Tongue (tissue), 2 donors: ENCODE results near the gene HIC1. TPM values are rescaled to one million over a fixed set of nuclear protein-coding genes. Genes with fewer than 3 reads are reported as not detected.
A peak's percentile ranks its signal among the peaks of the same experiment; 100 is the strongest.

Experiments used
- DNase-seq: peaks from one replicate; pipeline ENCODE4 v3.0.0-alpha.2; 2015
- total RNA-seq: library from RNA; depleted of rRNA; stranded (reverse); fragments of >200 nt; gene quantifications from one replicate; pipeline ENCODE4 v1.2.3, GENCODE V29; 2014

HIC1 gene
- total RNA-seq, 1 donor from 2014 or later = 56.1 TPM

DNA sequence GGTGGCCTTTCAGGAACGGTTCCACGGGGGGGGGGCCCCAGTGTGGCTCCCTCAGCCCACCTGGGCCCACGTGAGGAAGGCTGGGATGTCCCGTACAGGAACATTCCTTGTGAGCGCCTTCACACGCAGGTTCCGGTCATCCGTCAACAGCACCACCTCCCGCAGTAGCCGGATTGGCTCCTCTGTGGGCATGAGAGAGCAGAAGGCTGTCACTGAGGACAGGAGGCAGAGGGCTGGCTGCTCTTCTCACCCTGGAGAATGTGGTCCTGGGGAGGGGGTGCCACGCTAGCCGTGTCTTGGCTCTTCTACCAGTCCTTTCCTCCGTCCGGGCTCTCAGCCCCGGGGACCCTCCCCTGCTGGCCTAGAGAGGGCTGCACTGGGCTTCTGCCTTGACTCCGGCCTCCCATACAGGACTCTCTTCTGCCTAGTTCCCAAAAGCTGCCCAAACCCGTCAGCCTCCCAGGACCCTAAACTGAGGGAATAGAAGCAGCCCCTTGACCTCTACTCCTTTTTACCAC is 6.6 kb downstream of the HIC1 start:
- DNase-seq = peak; percentile 3

DNA sequence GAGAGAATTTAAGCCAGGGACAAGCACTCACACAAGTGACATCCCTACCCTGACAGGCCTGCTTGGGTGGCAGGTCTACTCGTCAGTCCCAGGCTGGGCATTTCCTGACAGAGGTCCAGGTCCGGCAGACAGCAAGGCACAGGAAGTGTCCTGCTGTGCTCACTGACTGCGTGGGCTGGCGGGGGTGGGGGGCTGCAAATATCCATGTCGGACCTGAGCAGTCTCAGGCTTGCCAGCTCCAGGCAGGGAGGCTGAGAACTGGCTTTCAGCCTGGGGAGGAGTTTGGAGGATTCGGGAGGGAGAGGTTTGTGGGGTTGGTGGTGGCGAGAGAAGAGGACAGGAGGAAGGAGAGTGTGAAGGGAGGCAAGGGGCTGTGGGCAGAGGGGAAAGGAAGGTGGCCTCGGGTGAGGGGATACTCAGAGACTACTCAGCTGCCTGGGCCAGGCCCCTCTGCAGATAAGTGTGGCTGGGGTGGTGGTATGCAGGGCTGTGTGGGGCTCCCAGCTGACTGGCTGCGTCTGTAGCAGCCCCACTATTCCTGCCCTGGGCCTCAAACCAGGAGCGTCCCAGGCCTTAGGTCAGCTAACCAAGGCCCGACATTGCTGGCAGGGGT is 7.8 kb downstream of the HIC1 start:
- DNase-seq = peak; percentile 53

DNA sequence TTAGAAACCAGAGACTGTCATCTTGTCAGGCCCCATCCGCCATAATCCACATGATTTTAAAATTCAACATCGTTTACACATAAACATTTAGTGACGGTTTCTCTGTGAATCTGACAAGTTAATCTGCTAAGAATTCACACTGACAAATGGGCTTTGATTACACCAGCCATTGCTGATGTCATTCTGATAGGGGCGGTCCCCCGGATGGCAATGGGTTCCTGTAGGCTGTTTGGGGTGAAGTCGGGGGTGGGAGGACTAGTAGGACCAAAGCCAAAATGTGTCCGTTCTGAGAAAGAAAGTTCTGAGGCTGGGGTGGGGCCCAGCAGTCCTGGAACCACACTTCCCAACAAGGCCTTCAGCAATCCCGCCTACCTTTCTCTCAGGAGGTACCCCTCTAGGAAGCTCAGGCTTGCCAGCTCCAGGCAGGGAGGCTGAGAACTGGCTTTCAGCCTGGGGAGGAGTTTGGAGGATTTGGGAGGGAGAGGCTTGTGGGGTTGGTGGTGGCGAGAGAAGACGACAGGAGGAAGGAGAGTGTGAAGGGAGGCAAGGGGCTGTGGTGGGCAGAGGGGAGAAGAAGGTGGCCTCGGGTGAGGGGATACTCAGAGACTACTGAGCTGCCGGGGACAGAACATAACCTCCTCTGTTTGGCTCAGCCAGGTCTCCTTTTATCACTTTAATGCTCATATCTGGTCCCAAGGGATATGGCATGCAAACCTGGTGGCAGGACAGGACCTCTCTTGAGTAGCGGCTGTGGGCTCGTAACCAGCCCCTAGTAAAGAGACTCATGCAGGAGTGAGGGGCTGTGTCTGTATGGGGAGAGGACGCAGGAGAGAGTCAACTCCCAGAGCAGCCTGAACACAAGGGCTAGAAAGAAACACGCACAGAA is 8.6 kb downstream of the HIC1 start:
- DNase-seq = peak; percentile 66

GRCh38 chr17:2064147-2064489 is 9.2 kb downstream of the HIC1 start:
- DNase-seq = peak; percentile 12

GRCh38 chr17:2064520-2064971 is 9.6 kb downstream of the HIC1 start:
- DNase-seq = peak; percentile 10

DNA sequence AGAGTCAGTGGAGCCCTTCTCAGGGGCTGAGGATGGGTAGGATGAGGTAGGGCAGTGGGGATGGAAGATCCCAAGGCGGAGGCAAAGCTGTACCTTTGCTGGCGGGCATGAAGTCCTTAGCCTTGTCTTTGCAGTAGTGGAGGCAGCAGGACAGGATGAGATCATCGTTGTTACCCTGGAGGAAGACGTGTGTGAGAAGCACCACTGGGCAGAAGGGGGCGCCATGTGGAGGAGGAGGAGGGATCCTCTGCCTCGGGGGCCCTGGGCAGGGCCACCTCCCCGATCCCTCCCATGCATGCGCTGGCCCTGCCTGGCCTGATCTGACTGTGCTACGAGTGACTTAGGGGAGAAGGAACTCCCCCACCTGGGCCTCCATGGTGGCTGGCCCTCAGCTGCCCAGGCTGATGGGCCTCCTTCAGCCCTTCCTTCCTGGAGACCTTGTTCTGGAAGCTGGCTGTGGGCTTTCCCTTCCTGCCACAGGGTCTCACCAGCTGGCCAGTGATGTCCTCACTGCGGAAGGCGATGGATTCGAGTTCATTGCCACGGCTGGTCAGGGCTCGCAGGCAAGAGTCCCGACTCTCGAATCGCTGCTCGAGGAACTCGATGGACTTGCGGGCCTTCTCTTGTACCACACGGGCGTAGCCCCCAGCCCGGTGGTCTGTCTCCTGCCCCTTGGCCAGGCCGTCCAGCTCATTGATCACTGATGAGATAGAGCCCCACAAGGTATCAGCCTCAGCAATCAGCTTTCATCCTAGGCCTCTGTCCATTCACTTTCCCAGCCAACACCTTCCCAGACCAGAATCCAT is 10.3 kb downstream of the HIC1 start:
- DNase-seq = peak; percentile 37

GRCh38 chr17:2065949-2066400 is 11.1 kb downstream of the HIC1 start:
- no peak for DNase-seq

DNA sequence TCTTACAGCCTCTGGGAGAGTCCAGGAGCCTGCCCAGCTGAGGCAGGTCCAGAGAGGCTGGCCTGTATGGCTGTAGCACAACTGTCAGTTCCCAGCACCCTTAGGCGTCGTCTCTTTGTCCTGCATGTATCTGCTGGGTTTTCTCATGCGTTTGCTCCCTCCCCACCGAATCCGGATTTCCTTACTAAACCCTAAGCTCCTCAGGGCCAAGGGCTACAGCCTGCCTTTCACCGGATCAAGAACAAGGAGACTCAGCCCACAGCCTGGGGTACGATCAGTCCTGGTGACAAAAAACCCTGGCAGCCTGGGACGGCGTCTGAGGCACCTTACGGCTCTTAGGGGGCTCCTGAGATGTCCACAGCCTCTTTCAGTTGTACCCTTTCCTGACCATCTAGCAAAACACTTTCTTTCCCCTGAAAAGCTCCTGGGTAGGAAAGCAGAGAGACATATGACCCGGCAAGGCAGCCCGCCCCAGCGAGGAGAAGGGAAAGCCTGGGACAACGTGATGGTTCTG is 12.2 kb downstream of the HIC1 start:
- DNase-seq = peak; percentile 4

DNA sequence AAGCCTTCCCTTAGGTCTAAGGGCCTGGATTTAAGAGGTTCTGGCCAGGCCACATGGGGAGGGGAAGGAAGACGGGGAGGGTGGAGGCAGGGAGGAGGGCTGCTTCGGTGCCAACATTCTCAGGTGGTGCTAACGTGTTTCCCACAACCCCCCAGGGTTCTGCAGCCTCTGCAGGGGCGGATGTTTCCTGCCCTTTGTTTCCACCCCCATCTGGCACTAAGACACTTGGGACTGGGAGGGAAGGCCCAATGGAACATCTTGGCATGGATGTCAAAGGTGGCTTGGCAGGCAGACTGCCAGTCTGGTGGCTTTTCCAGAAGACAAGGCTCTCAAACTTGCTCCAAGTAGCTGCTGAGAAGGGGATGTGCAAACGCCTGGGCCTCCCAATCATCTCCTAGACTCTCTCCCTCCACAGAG is 12.7 kb downstream of the HIC1 start:
- peak; percentile 28 for DNase-seq

- no peak for DNase-seq
These were observed 13.2 kb downstream of the HIC1 start for GRCh38 chr17:2068031-2068518.

DNA sequence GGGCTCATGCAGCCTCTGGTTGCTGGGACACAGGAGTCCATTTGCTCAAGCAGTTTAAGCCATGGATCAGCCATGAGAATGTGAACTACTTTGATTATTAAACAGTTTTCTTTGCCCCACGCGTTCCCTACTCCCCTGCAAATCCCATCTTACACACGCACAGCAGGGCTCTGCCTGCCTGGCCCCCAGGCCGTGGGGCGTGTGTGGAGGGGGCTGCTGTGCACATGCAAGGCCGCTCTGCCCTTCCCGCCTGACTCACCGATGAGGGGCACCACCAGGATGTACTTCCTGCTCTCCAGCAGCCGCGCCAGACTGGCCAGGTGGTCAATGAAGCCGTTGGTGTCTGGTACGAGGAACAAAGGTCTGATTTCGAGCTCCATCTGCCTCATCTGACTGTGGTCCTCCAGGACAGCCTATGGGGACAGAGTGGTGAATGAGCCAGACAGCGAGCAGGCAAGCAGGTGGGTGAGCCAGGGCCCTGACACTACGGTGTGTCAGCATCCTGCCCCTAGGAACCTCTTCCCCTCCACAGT is 13.7 kb downstream of the HIC1 start:
- peak; percentile 8 for DNase-seq

GRCh38 chr17:2070241-2071023 is 15.5 kb downstream of the HIC1 start:
- peak; percentile 2 for DNase-seq

DNA sequence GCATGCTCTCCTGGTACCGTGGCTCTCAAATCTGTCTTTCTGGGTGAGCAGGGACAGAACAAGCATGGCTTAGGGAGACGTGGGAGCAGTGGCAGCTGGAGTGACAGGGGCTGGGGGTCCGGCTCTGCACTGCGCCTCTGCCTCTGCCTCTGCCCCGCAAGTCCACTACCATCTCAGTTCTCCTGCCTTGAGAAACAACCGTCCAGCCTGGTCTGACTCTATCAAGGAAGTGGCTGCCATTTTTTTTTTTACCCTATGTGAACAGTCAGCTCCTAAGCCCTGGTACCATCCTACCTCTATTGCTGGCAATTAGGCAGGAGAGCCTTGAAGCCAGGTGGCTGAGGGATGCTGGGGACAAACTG is 16.1 kb downstream of the HIC1 start:
- DNase-seq = no peak

DNA sequence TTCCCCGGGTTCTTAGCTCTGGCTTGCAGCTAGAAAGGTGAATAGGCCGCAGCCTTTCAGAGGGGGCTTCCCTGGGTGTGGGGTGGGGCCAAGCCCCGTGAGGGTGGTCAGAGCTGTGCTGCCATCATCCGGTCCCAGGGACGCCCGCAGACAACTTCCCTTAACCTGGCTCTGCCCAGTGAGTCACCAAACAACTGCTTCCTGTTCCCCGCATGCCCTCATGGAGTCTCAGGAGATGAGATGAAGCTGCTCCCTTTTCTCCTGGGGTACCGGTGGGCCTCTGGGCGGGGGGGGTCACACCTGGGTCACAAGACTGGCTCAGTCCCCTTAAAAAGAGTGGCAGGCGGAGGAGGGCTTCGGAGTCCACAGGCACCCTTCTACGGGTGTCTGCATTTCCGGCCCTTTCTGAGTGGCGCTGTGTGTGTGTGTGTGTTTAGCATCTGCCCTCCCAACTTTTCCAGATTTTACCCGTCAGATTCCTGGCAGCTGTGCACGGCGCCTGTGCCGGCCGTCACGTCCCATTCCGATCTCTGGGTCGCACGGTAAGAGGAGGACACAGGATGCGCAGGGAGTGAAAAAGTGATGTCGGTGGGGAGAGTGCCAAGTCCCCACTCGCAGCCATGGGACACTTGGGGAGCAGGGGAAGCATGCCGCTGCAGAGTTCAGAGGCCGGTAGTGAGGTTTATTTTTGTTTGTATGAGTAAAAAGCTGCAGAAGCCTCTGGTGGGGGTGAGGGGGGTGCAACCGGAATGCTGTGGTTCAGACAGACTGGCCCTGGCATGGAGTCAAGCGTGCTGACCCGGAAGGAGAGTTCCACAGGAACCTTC is 16.8 kb downstream of the HIC1 start:
- DNase-seq = peak; percentile 52

GRCh38 chr17:2074919-2075318 is 20.0 kb downstream of the HIC1 start:
- no peak for DNase-seq

DNA sequence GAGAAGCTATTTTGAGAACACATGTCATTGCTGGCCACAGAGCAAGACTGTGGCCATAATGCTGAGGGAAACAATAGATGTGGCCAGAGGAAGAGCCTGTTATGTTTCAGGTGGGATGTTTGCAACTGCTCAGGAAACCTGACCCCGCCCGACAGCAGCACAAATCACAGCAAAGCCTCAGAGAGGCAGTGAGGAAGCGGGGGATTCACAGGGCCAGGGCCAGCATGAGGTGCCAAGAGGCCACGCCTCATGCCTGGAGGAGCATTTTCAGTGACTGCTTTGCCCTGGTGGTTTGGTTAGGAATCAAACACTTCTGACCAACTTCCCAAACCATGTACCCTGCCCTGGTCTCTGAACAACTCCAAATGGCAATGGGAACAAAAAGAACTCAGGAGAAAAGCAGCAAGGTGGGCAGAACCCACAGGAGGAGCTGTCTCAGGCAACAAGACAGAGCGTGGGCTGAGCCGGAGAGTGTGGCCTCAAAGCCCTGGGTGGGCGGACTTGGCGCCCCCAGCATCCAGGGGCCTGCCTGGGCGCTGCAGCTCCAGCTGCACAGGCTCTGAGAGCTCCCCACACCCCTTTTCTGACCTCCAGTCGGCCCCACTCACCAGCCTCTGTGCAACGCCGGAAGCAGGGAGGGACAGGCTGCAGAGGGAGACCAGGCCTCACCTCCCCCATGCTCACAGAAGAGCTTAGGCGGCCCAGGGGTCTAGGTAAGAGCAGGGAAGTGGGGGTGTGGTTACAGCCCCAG is 20.6 kb downstream of the HIC1 start:
- peak; percentile 84 for DNase-seq

GRCh38 chr17:2076087-2076984 is 21.4 kb downstream of the HIC1 start:
- peak; percentile 82 for DNase-seq

- DNase-seq = no peak
These were observed 22.1 kb downstream of the HIC1 start for GRCh38 chr17:2077040-2077439.
